GM19099 (cell line): ENCODE results near the gene HP1BP3.

Experiments
- POLR2A ChIP-seq: IDR thresholded peaks from 3 replicates; pipeline ENCODE4 v1.6.1; 2011; ENCODE audit warnings: low read depth; ENCODE audit not compliant: insufficient read length; ENCODE audit errors: extremely low read depth

The HP1BP3 gene

GRCh38 chr1:20725189-20726117, 61.7 kb downstream of the HP1BP3 start:
- no peak for TF ChIP-seq POLR2A

GRCh38 chr1:20724364-20725188, 62.5 kb downstream of the HP1BP3 start:
- no peak for TF ChIP-seq POLR2A

- TF ChIP-seq POLR2A = no peak
Measured at GRCh38 chr1:20723537-20724363, 63.4 kb downstream of the HP1BP3 start.

GRCh38 chr1:20723159-20723536, 64.0 kb downstream of the HP1BP3 start:
- TF ChIP-seq POLR2A = no peak

GRCh38 chr1:20721117-20722061, 65.7 kb downstream of the HP1BP3 start:
- no peak for TF ChIP-seq POLR2A

- TF ChIP-seq POLR2A = no peak
Measured at GRCh38 chr1:20720631-20721091, 66.4 kb downstream of the HP1BP3 start.

GRCh38 chr1:20719871-20720620, 67.1 kb downstream of the HP1BP3 start:
- no peak for TF ChIP-seq POLR2A

- no peak for TF ChIP-seq POLR2A
Measured at GRCh38 chr1:20719261-20719660, 67.8 kb downstream of the HP1BP3 start.

GRCh38 chr1:20717452-20718342, 69.4 kb downstream of the HP1BP3 start, which contains the start of gene KIF17:
Gene KIF17, minus strand, starts transcription at chr1:20718007. Its CDS starts 301 bp downstream, at chr1:20717706.
- TF ChIP-seq POLR2A = no peak

GRCh38 chr1:20716232-20716631, 70.9 kb downstream of the HP1BP3 start:
- TF ChIP-seq POLR2A = no peak

GRCh38 chr1:20715406-20715805, 71.7 kb downstream of the HP1BP3 start:
- TF ChIP-seq POLR2A = no peak

GRCh38 chr1:20713440-20713839, 73.7 kb downstream of the HP1BP3 start:
- no peak for TF ChIP-seq POLR2A
